ENCODE results near the gene IQCK.
A peak's percentile ranks its signal among the peaks of the same experiment; 100 is the strongest.
"Not testable (repeated sequence)": the region's sequence is repeated elsewhere in the genome, so short reads cannot be mapped to it uniquely, and the experiment has no call there.

Gene IQCK, protein sequence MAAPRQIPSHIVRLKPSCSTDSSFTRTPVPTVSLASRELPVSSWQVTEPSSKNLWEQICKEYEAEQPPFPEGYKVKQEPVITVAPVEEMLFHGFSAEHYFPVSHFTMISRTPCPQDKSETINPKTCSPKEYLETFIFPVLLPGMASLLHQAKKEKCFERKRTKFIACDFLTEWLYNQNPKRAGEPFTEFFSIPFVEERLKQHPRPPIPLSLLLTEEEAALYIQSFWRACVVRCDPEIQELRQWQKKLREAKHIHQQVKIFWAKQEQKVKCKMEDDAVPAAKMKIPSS

DNA sequence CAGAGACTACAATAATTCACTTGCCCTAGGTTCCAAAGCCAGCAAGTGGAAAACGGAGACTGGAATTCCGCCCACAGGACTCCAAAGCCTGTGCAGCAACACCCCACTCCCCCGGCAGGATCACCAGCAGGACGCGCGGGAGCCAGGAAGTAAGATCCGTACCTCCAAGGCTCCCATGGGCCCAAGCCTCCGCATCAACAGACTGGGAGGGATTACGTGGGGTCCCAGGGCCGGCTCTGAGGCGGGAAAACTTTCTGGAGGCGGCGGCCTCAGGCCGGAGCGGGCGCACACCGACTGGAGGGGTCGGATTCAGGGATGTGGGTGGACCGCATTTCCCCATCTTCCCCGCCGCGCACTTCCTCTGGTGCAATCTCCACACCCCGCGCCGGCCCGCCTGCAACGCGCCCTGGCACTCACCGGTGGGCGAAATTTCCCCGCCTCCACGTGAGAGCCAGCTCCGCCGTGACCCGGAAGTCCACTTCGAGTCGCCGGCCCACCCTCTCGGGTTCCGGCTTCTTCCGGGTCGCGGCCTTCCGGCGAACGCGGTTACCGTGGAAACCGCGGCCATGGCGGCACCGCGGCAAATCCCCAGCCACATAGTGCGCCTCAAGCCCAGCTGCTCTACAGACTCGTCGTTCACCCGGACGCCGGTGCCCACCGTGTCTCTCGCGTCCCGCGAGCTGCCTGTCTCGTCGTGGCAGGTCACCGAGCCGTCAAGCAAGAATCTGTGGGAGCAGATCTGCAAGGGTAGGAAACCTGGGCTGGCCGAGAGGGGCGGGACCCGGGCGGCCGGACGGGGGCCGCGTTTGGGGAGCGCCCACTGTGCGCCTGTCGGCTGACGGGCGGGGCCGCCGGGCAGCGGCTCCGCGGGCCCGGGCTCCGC is at the start of gene IQCK, which contains the start of gene KNOP1:
IQCK (plus strand) TSS at position 531 of the 883 bp plus-strand sequence; CDS start at position 567, 36 bp downstream.
KNOP1 (minus strand) TSS at position 487 of the 883 bp plus-strand sequence. CDS start 3,192 bp downstream, outside the sequence.
- DNase-seq, result peak; percentile 94

DNA sequence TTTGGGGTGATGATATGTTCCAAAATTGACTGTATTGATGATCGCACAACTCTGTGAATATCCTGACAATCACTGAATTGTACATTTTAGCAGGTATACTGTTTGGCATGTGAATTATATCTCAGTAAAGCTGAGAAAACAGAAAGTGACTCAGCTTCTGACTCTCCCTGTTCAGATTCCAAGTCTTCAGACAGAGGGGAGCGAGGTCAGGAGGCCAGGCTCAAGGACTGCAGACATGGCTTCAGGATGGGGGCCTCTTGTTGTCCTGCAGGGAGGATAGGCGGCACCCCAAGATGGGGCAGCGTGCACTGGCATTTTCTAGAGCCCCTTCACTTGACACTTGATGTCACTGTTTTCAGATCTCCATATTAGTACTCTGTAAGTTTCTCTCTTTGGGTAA is 45.7 kb upstream of the IQCK start:
- no peak for DNase-seq

DNA sequence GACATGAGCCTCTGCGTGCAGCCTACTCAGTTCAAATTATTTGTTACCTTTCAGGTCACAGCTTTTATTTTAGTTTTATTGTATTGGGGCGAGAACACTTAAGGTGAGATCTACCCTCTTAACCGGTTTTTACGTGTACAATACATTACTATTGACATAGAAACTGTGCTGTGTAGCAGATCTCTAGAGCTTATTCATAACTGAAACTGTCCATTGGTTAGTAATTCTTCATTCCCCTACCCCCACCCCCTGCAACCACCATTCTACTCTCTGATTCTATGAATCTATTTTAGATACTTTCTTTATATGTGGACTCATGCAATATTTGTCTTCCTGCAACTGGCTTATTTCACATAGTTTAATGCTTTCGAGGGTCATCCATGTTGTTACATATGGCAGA is 43.6 kb upstream of the IQCK start:
- no peak for DNase-seq

DNA sequence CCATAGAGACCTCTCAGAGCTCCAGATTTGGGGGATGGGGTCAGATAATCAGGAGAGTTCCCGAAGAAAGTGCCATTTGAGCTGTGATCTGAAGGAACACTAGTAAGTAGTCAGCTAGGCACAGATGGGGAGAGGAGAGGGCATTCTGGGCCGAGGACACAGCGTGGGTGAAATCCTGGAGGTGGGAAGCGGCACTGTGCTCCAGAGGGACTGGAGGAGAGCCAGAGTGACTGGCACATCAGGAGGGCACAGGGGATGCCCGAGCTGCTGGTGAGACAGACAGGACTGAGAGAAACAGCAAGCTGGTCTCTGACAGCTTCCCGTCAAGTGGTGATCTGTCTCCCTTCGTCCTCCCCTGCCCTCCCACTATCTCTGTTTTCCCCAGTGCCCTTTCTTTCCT is 40.7 kb upstream of the IQCK start:
- no peak for DNase-seq

DNA sequence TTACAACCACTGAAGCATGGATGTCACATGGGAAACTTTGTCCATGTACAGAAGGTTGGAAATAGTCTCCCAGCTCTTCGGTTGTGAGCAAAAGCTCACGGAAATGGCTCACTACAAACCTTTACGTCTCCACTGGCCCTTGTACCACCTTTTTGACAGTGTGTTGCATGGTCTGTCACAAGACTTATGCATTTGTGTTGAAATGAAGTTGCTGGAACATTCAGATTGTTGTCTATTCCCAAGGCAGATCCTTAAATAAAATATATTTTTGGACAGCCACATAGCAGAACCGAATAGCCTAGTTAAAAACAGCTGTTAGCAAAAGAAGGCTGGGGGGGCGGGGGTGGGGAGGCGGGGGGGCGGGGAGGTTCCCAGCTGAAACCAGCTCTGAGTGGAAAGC is 39.3 kb upstream of the IQCK start:
- DNase-seq, result no peak

DNA sequence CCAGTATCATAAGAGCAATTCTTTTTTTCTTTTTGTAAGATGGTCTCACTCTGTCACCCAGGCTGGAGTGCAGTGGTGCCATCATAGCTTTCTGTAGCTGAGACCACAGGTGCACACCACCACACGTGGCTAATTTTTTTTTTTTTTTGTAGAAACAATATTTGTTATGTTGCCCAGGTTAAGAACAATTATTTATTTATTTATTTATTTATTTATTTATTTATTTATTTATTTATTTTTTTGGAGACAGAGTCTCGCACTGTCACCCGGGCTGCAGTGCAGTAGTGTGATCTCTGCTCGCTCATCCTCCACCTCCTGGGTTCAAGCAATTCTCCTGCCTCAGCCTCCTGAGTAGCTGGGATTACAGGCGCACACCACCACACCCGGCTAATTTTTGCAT is 38.8 kb upstream of the IQCK start:
- not testable (repeated sequence) for DNase-seq

DNA sequence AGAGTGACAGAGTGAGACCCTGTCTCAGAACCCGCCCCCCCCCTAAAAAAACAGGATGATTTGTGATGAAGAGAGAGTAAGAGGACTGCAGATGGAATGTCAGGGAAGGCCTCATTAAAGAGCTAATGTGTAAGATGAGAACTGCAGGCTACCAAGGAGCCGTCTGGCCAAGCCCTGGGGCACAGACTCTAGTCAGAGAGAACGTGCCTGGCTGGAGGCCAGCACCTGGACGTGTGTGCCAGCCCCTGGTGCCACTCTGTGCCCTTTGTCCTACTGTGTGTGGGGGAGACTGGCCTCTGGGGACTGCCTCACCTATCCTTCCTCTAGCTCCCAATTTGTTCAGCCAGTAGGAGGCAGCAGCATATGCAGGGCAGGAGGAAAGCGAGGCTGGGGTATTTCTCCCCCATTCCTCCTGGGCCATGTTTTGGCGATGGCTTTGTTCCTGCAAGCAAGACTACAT is 37.2 kb upstream of the IQCK start:
- no peak for DNase-seq

DNA sequence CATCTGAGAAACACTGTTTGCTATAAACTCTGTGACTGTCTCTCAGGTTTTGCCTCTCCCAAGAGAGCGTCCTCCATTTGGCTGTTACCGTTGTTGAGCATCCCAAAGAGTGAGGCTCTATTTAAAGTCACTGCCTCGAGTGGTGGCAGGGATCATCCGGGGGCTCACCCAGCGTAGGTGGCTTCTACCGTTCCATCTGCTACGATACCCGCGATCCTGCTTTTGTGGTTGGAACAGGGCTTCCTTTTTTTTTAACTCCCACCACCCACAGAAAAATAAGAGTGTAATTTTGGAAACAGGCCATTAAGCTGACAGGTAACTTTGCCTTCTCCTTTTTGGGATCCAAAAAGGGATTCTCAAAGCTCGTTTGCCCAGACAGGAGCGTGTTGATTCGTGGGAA is 36.4 kb upstream of the IQCK start:
- DNase-seq, result no peak

DNA sequence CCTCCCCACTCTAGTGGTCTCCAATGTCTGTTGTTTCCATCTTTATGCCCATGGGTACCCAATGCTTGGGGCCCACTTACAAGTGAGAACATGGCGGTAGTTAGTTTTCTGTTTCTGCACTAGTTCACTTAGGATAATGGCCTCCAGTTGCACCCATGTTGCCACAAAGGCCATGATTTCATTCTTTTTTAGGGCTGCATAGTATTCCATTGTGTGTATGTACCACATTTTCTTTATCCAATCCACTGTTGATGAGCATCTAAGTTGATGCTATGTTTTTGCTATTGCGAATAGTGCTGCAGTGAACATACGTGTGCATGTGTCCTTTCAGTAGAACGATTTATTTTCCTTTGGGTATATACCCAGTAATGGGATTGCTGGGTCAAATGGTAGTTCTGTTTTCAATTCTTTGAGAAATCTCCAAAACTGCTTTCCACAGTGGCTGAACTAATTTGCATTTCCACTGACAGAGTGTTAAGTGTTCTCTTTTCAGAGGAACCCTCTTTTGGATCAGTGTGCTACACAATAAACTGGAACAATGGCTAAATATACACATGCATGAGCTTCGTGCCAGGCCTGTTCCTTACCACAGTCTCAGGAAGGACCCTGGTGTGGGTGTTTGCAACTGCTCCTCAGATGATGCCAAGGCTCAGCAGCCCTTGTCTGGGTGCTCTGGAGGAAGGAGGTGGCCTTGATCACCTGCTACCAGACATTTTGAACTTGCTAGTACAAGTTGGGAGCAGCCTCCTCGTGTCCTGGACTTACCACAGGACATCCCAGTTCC is 34.4 kb upstream of the IQCK start:
- DNase-seq, result no peak

DNA sequence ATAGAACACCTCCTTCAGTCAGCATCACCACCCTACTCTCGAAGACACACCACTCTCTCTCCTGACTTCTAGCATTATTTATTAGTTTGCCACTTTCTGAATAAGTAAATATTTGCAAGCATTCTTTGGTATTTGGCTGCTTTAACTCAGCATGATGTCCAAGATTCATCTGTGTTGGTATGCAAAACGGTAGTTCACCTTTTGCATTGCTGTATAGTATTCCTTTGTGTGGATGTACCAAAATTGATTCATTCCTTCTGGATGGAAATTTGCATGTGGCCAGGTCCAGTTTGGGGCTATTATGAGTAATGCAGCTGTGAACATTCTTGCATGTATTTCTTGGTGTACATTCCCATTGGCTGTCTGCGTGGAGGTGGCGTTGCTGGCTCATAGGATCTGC is 32.9 kb upstream of the IQCK start:
- no peak for DNase-seq

DNA sequence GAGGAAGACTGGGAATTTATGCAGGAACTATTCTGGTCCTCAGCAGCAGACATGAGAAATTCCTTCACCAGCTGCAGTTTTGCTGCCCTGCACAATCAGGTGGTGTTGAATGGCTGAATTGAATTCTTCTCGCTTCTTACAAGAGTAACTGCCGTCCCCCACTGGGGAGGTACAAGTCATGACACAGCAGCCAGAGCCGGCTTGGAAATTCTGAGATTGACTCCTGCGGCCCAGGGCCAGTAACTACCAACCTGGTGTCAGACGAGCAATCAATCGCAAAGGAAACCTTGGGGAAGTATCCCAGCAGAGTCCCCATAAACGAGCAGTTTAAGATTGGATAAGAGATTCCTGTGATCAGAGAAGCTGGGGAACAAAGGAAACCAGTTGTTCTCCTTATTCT is 30.8 kb upstream of the IQCK start:
- no peak for DNase-seq

DNA sequence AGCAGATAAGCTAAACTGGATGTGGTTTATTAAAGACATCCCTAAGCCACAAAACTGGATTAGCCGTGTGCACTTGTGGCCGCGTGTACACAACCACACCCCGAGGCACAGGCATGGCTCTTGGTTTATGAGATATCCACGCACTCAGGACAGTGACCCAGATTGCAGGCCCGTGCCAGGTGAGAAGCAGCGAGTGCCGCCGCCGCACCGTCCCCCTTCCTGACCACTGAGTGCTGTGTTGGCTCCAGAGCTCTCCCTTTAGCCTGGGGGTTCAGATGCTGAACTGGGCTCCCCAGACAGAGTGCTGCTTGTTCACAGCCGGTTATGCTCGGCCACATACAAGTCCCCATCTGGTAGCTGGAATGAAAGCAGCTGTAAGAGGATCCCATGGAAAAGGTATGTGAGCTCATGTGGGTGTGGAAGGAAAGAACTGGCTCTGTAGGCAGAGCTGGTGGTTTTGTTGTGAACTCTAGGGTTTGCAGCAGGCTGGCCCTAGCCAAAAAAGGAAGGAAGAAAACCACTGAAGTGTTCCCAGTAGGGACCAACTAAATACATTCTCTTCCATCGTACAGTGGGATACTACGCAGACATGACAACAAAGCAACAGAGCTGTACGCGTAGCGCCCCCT is 29.6 kb upstream of the IQCK start:
- DNase-seq, result no peak

DNA sequence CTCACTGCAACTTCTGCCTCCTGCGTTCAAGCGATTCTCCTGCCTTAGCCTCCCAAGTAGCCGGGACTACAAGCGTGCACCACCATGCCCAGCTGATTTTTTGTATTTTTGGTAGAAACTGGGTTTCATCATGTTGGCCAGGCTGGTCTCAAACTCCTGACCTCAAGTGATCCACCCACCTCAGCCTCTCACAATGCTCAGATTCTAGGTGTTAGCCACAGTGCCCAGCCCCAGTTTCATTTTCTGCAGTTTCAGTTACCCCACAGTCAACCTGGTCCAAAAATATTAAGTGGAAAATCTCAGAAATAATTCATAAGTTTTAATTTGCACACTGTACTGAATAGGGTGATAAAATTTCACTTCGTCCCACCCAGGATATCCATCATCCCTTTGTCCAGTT is 28.7 kb upstream of the IQCK start:
- DNase-seq, result no peak

DNA sequence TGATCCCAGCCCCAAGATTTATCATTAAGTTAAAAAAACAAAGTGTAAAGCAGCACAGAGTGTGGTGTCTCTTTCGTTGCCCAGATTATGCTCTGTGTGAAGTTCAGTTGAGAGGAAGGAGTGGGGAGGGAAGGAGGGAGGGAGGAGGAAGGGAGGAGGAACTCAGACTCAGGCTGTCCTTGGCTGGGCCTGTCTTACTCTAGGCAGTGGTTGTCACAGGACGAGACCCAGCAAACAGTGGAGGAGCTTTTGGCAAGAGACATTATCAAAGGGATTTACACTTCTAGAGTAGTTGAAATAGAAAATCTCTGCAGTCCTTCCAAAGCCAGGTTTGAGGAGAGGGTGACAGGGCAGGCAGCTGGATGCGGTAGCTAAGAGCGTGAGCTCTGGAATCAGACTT is 27.9 kb upstream of the IQCK start:
- no peak for DNase-seq

DNA sequence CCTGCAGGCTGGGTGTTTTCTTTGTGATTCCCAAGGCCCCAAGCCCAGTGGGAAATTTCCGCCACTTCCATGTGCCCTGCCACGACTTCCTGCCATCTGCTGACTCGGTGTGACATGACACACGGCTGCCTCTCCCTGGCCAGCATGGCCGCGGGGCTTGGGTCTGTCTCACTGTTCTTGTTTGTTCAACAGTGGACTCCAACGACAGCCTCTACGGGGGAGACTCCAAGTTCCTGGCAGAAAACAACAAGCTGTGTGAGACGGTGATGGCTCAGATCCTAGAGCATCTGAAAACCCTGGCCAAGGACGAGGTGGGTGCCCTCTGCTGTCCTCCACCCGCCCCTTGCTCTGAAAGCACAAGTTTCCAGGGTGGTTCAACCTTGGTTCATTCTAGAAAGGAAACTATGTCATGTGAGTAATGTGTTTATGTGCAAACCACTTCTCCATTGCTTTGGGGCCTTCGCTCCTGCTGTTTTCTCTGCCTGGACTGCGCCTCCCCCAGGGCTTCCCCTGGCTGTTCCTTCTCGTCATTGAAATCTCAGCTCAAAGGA is 26.8 kb upstream of the IQCK start:
- no peak for DNase-seq

DNA sequence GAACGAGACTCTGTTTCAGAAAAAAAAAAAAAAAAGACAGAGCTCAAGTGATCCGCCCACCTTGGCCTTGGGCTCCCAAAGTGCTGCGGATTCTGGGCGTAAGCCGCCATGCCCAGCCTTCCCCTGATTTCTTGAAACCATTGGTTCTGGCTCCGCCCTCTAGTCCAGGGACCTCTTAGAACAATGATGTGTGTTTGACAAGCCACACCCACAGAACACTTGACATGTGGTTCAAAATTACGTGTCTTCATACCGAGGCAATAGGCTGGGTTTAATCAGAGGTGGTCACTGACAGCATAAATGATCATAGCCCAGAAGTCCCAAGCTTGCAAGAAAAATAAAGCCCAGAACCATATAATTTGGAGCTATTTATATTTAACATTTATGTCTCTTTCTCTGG is 23.1 kb upstream of the IQCK start:
- DNase-seq, result no peak

DNA sequence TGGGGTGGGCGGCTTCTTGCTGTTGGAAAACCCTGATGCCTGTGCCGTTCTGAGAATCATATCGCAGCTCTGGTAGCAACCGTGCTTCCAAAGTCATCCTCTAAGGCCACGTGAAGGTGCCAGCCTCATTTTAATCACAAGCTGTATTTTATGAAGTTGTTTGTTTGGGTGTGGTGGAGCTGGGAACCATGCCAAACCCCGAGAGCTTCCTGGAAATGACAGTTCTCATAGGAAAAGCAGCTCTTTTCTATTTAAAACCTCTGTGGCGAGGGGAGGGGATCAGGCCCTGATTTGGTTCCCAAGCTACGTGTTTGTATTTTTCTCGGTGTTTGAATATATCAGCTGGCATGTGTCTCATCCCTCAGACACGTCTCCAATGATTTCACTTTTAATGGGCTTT is 21.7 kb upstream of the IQCK start:
- peak; percentile 51 for DNase-seq

DNA sequence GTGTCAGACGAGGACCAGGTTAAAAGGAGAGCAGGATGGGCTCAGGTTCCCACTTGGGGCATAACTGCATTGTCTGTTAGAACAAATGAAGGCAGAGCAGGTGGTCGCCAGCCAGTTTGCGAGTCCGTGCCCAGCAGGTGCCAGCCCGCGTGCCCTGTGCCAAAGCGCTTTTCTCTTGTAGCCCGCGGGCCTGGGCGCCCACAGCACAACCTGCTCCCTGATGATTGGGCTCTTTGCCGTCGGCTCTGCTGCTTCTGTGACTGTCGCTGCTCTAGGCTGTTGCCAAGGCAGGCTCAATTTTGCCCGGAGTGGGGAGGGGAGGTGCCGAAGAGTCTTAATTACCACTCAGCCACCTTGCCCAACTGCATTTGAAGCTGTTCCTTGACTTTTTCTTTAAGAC is 21.1 kb upstream of the IQCK start:
- DNase-seq, result no peak

DNA sequence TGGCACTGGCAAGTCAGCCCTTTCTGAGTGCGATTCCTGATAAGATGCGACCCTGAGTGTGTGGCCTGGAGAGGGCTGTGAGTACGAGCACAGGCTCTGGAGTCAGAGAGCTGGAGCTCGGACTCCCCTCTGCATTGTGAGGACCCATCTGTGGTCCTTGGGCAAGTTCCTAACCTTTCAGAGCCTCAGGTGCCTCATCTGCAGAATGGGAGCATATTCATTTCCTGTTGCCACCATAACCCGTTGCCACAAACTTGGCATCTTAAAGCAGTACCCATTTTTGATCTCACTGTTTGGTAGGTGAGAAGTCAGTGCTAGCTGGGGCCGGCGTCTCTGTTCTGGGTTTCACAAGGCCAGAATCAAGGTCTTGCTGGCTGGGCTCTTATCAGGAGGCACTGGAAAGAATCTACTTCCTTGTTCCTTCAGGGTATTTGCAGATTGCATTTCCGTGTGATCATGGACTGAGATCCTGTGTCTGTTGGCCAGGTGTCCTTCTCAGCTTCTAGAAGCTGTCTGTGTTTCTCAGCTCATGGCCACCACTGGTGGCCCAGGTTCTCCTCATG is 20.2 kb upstream of the IQCK start:
- DNase-seq, result no peak

DNA sequence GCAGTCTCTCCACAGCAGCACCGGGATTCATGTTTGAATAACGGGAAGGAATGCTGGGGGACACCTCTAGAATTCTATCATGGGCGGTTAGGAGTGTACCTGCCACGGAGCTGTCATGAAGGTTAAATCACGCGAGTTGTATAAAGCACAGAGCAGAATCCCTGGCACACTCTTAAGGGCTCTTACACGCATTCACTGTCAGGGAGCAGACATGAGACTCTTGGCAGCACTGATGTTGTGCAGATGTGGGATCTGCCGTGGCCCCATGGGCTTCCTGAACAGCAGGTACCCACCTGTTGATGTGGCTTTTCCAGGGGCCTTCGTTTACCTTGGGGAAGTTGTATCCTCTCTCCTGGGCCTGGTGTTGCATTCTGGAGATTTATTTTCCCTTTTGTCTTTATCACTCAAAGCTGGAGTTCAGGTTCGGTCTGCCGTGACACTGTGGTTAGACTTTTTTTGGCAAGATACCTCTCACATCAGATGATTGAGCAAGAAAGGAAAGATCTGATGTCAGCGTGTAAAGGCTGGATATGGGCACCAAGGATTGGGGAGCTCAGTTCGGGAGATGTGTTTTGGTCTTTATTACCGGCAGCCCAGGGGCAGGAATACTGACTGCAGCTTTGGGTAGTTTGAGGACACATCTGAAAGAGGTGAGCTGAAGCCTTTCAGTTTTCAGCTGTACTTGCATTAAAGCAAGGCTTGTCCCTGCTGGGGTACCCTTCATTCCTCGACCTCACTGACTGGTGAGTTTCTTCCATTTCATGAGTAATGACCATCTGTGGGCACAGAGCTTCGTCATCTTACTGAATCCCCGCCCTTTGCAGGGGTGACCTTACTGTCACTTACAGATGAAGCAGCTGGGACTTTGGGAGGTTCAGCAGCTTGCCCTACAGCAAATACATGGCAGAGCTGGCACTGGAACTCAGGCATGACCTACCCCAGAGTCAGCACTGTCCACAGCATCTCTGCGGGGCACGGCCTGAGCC is 19.3 kb upstream of the IQCK start:
- DNase-seq, result peak; percentile 27

DNA sequence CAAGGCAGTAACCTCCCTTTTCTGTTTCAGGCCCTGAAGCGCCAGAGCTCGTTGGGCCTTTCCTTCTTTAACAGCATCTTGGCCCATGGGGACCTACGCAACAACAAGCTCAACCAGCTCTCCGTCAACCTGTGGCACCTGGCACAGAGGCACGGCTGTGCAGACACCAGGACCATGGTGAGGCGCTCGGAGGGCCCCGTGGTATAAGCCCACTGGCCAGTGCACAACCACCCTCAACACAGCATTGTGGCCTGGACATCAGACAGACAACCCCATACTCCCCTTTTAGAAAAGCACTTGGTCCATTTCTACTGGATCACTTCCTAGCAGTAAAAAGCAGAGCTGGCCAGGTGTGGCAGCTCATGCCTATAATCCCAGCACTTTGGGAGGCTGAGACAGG is 18.6 kb upstream of the IQCK start:
- DNase-seq, result no peak
